NCI-H2107 treated with DMSO at 0.1 percent for 48 hours (cell line): ENCODE results near the gene RHBDL1.
A peak's percentile ranks its signal among the peaks of the same experiment; 100 is the strongest.

Source experiments
- DNase-seq: peaks from one replicate; lab custom pipeline; 2025; ENCODE audit not compliant: unreplicated experiment; lab: John Stamatoyannopoulos, UW

The RHBDL1 gene

DNA sequence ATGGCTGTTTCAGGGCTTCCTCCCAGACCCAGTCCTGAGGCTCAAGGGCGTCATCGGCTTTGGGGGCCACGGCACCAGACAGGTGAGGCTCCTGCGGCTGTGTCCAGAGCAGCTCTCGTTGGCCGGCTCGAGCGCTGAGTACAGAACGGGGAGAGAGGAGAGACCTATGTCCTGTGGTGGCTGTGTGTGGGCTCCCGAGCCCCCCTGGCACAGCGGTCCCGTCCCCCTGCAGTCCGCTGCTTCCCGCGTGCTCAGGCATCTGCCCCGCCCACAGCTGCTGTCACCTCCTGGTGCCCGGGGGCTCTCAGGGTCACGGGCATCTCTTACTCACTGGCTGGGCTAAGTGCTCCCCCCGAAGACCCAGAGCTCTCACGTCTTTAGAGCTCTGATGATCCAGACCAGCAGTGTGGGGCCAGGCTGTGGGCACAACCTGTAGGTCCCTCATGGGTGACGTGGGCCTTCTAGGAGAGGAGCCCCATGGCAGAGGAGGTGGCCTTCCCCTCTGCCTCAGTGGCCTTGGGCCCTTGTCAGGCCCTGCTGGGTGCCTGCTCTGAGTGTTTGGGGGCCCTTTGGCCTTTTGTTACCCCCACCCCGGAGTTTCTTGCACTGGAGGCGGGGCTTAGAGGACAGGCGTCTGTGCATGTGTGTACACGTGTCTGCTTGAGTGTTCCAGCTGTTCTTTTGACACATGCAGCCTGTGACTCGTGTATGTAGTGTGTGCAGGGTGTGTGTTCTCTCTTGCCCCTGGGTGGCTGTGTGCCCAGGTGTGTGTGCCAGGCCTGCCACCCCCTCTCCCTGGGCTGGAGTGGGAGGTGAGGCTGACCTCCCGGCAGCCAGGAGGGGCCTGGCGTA, 22.8 kb upstream of the RHBDL1 start:
- DNase-seq = no peak

DNA sequence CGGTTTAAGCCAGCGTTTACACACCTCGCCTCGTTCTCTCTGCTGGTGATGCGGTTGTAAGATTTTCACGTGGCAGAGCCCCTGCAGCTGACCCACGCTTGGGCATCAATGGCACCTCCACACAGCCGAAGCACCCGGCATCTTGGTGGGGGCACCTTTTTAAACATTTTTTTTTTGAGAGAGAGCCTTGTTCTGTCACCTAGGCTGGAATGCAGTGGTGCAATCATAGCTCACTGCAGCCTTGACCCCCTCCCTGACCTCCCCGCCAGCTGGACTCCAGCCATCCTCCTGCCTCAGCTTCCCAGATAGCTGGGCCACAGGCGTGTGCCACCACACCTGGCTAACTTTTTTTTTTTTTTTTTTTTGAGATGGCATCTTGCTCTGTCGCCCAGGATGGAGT, 21.4 kb upstream of the RHBDL1 start:
- no peak for DNase-seq

DNA sequence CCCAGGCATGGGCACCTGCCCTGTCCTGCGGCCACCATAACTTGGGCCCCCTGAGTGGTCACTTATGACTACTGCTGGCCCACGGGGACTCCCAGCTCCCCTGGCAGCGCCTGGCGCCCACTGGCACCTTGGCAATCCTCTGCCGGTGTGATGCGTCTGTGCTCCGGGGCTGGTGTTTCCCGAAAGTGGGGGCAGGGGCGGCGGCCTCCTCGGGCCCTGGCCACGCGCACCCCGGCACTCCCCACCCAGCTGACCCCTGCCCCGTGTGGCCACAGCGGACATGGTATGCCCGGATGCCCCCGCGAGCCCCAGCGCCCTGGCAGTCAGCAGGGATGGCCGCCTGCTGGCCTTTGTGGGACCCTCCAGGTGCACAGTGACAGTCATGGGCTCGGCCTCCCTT, 18.0 kb upstream of the RHBDL1 start:
- no peak for DNase-seq

DNA sequence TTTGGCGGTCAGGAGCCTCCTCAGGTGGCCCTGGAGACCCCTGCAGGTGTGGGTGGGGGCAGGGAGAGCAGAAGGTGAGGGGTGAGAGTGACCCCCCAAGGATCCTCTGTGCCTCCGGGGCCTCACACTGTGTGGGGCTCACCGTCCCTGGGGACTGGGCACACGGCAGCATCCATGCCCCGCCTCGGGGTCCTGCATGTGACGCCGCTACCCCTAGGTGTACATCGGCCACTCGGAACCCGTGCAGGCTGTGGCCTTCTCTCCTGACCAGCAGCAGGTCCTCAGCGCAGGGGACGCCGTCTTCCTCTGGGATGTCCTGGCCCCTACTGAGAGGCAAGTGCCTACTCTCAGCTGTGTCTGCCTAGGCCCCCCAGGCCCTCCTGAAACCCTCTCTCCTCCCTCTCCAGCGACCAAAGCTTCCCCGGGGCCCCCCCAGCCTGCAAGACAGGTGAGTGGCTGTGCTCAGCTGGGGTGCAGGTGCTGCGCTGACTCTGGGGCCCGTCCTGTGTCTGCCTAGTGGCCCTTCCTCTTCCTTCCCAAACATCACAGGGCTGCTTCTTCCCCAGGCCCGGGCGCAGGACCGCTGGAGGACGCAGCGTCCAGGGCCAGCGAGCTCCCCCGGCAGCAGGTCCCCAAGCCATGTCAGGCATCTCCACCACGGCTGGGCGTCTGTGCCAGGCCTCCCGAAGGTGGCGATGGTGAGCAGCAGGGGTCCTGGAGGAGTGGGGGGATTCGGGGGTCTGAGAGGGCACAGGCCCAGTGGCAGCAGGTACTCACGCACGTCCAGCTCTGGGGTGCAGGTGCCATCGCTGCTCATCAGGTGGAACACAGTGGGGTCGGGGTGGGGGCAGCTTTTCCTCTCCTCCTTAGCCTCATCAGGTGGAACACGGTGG, 16.5 kb upstream of the RHBDL1 start:
- no peak for DNase-seq

DNA sequence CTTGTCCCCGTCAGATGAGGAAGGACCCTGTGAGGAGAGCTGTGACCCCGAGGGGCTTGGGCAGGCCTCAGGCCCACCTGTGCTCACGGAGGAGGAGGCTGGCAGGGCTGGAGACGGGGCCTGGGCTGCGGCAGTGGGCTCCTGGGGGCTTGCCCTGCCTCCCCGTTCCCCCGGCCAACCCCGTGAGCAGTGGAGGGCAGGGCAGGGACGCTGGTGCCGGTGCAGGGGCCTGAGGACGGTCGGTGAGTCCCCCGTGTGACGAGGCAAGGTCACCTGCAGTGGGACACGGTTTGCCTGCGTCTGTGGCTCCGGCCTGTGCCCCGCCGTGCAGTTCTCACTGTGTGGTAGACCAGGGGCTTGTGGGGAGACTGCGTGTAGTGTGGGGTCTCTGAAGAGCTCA, 15.9 kb upstream of the RHBDL1 start:
- DNase-seq = no peak

DNA sequence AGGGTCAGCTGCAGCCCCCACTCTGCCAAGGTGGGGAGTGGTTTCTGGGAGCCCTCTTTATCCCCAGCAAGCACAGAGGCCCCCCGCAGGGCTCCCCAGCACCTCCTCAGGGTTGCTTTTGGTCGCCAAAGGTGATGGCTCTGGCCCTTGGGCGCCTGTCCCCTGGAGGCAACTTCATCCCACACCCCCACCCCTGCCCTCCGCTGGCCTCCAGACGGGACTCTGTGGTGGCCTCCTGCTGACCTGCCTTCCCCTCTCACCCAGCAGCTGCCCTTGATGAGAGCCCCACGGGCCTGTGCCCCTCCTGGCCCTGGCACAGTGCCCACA, 15.4 kb upstream of the RHBDL1 start:
- DNase-seq = no peak

DNA sequence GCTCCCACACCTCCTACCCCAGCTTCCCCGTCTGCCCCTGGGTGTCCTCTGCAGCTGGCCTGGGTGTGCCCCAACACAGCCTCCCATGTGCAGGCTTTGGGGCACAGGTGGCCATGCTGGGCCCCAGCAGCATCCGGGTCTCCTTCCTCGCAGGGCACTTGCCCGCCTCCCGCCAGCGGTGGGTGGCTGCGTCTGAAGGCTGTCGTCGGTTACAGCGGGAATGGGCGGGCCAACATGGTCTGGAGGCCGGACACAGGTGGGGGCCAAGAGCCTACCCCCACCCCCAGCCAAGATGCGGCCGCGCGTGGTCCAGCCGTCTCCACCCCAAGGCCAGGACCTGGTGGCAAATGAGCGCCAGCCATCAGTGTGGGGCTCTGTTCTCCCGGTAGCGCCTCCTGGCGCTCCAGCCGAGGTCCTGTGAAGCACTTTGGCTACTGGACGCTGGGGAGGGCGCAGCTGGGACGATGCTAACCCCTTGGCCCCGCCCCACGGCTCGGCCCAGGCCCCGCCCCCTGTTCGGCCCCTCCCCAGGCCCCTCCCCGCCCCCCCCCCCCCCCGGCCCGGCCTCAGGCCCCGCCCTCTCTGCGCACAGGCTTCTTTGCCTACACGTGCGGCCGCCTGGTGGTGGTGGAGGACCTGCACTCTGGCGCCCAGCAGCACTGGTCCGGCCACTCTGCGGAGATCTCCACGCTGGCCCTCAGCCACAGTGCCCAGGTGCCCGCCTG, 14.8 kb upstream of the RHBDL1 start:
- no peak for DNase-seq

DNA sequence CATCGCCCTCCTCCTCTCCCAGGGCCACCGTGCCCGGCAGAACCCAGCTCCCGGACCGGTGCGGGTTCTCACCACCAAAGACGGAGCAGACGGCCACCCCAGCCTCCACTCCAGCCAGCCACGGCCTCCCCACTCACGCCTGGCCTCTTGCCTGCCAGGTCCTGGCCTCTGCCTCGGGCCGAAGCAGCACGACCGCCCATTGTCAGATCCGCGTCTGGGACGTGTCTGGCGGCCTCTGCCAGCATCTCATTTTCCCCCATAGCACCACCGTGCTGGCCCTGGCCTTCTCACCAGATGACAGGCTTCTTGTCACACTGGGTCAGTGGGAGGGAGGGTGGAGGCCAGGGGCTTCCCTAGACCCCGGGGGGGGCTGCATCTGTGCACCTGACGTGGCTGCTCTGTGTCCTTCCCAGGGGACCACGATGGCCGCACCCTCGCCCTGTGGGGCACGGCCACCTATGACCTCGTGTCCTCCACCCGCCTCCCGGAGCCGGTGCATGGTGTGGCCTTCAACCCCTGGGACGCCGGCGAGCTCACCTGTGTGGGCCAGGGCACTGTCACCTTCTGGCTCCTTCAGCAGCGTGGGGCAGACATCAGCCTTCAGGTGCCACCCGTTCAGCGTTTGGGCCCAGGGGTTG, 14.2 kb upstream of the RHBDL1 start:
- DNase-seq = no peak

DNA sequence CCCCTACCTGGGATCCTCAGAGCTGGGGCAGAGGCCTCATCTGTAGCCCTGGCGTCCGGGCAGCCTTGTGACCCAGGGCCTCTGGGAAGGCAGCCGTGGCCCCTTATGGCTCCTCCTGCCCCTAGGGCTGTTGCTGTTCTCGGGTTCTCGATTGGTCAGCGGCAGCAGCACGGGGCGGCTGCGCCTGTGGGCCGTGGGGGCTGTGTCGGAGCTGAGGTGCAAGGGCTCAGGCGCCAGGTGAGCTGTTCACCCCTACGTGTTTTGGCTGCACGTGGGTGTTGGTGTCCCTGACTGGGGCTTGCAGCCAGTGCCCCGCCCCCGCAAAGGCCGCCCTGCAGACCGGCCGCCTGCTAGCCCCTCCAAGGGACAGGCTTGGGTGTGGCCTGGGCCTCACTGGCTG, 13.4 kb upstream of the RHBDL1 start:
- DNase-seq = no peak

DNA sequence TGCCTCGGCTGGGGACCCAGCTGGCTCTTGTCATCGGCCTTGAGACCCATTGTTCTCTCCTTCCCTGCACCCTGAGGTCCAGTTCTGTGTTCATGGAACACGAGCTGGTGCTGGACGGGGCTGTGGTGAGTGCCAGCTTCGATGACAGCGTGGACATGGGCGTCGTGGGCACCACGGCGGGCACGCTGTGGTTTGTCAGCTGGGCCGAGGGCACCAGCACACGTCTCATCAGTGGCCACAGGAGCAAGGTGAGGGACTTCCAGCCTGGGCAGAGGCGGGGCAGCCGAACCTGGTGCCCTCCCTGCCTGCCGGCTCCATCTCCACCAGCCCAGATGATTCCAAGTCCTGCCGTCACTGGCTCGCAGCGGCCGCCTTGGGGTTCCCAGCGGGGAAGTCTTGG, 12.9 kb upstream of the RHBDL1 start:
- DNase-seq = no peak

DNA sequence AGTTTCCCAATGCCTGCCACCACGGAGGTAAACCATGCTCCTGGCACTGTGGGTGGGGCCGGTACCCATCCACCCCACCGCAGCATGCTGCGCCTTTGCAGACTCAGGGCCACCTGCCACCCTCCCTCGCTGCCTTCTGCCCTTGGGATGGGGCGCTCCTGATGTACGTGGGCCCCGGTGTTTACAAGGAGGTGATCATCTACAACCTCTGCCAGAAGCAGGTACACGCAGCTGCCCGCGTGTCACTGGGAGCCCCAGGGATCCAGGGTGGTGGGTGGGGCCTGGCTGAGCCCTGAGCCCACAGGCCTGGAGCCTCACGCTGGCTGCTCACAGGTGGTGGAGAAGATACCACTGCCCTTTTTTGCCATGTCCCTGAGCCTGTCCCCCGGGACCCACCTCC, 8.9 kb upstream of the RHBDL1 start:
- DNase-seq = no peak

DNA sequence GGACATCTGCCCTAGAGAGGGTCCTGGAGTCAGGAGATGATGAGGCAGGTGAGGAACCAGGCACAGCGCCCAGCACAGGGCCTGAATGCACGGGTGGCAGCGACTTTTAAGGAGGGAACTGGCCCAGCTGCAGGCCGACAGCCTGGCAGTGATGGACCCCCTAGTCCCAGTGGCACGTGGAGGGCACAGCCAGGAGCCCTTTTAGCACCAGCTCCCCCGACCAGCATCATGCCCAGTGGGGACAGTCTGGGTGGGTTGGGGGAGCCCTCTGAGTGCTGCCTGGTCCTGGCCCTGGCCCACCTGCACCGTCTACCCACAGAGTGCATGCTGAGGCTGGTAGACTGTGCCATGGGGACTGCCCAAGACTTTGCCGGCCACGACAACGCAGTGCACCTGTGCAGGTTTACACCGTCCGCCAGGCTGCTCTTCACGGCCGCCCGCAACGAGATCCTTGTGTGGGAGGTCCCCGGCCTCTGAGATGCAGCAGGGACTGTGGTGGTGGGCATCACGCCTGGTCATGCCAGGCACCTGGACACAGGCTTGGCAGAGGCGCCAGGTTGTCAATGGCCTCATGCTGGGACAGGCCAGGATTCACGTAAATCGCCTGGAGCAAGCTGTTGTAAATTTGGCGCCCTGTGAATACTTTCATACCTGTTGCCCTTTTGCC, 8.2 kb upstream of the RHBDL1 start:
- DNase-seq = no peak

DNA sequence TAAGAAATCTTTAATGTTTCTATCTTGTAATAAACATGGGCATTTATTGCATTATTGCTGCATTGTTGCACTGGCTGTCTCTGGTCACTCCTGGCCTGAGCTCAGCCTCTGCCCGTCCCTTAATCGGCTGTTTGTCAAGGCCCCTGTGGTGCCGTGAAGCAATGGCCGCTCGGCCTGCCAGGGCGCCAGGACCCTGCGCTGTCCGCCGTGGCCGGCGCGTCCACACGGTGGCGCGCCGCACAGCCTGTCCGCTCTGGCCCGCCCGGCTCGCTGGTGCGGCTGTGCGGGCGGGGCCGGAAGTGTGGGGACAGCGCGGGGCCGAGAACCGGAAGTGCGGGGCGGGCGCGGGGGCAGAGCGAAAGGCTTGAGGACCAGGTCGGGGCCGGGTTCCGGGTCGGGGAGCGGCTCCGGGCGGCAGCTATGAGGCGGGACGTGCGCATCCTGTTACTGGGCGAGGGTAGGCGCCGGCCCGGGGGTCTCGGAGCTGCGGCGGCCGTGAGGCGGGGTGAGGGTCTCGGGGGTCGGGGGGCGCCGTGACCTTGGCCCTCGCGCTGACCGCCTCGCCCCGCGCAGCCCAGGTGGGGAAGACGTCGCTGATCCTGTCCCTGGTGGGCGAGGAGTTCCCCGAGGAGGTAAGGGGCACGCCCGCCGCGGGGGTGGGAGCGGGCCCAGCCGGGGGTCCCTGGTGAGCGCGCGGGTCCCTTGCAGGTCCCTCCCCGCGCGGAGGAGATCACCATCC, 7.5 kb upstream of the RHBDL1 start, which contains the start of gene RHOT2:
Gene RHOT2, plus strand, starts transcription at position 353 of the 739 bp plus-strand sequence. Its CDS starts 68 bp downstream, at position 421.
- peak; percentile 70 for DNase-seq

DNA sequence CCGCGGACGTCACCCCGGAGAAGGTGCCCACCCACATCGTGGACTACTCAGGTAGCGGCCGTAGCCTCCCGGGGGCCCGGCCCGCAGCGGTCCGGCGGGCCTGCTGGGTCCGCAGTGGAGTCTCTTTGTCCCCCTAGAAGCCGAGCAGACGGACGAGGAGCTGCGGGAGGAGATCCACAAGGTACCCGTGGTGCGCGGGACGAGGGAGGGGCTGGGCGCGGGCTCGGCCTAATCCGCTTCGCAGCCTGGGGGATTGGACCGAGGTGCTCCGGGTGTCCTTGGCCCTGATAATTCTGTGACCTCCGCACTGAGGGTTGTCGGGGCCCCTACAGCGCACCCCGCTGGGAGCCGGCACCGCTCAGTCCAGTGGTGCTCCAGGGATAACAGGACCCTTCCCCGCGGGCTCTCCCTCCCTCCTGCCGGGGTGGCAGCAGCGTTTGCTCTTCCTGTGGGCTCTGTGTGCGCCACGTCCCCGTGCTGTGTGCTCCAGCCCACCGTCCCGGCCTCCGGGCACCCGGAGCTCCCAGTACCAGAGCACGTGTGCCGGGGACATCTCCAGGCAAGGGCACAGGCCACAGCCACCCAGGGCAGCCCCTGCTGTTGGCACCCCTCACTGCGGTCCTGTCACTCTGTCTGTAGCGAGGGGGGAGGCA, 6.8 kb upstream of the RHBDL1 start:
- DNase-seq = no peak

DNA sequence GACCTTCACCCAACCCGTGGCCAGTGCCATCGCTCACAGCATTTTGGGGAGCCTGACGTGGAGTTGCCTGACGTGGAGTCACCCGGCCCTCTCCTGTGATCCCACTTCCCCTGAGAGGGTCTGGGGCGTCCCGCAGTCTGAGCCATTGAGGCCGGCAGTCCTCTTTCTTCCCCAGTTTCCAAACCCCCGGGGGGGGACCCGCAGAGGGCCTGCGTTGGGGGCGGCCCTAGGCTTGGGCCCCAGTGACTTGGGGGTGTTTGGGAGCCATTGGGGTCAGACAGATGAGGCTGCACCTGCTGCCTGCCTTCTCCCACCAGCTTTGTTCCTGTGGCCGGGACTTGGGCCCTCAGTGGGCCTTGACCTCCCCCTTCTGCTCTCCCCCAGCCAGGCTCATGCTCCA, 5.8 kb upstream of the RHBDL1 start:
- DNase-seq = no peak

DNA sequence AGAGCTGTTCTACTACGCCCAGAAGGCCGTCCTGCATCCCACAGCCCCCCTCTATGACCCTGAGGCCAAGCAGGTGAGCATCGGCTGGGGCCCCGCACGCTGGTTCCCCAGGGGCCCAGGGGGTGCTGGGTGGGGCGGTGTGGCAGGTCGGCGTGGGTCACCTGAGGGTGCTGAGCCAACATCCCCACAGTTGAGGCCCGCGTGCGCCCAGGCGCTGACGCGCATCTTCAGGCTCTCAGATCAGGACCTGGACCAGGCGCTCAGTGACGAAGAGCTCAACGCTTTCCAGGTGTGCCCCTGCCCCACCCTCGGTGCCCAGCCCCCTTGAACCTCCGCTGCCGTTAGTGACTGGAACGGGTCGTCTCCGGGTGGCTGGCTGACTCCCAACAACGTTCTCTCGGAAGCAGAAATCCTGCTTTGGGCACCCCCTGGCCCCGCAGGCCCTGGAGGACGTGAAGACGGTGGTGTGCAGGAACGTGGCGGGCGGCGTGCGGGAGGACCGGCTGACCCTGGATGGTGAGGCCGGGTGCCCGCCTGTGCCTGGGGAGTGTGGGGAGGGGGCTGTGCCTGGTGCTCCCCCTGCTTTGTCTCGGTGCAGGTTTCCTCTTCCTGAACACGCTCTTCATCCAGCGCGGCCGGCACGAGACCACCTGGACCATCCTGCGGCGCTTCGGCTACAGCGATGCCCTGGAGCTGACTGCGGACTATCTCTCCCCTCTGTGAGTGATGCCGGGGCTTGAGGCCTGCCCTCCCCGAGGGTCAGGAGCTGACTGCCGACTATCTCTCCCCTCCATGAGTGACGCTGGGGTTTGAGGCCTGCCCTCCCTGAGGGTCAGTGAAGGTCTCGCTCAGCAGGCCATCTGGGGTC, 4.8 kb upstream of the RHBDL1 start:
- DNase-seq = no peak

DNA sequence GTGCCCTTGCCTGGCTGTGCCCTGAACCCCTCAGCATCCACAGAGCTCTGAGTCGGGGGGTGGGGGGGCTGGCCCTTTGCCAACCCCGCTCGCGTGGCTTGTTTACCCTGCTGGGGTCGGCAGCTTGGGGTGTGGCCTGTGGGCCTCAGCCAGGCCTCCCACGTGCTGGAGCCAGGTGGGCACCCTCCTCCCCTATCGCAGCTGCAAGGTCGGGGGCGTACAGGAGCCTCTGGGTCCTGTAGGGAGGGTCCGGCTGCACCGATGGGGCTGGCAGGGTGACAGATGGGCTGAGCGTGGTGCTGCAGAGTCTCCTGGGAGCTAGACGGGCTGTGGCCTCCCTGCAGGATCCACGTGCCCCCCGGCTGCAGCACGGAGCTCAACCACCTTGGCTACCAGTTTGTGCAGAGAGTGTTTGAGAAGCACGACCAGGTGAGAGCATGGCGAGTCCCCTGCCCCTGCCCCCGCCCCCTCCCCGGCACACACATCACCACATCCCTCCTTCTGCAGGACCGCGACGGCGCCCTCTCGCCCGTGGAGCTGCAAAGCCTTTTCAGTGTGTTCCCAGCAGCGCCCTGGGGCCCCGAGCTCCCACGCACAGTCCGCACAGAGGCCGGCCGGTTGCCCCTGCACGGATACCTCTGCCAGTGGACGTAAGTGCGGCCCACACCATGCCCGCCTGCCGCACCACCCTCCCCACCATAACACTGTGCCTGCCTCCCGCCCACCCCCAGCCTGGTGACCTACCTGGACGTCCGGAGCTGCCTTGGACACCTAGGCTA, 3.9 kb upstream of the RHBDL1 start:
- no peak for DNase-seq

DNA sequence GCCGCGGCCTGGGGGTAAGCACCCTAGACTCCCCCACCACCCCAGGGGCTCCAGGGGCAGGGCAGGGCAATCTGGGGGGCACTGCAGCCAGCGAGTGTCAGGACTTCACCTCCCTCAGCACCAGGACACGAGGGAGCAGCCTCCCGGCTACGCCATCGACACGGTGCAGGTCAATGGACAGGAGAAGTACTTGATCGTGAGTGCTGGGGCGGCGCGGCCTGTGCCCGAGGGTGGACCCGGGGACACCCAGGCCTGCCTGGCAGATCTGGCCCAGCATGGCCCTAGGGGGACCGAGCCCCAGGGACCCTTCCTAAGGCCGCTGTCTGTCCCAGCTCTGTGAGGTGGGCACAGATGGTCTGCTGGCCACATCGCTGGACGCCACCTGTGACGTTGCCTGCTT, 3.1 kb upstream of the RHBDL1 start:
- no peak for DNase-seq
